Karpas-422 (cell line): ENCODE results near the gene NANOS2. TPM values are rescaled to one million over a fixed set of nuclear protein-coding genes. Genes with fewer than 3 reads are reported as not detected.
A peak's percentile ranks its signal among the peaks of the same experiment; 100 is the strongest.
"Not testable (repeated sequence)": the region's sequence is repeated elsewhere in the genome, so short reads cannot be mapped to it uniquely, and the experiment has no call there.

Source experiments
- DNase-seq: peaks from one replicate; pipeline ENCODE4 v3.0.0-alpha.2; 2015
- H2AFZ ChIP-seq: fragments of 200-600 bp; sonication (generic); 2 replicates; pipeline ENCODE4 v1.6.1; 2014; ENCODE audit warnings: antibody characterized with exemption, low read length, mixed read lengths
- H3K27ac ChIP-seq: fragments of 200-600 bp; sonication (generic); 2 replicates; pipeline ENCODE4 v1.5.1; 2014; ENCODE audit warnings: mild to moderate bottlenecking, low read length, moderate library complexity
- H3K27me3 ChIP-seq: fragments of 200-600 bp; sonication (generic); 2 replicates; pipeline ENCODE4 v1.6.1; 2014; ENCODE audit warnings: low read length, mixed read lengths
- H3K36me3 ChIP-seq: fragments of 200-600 bp; sonication (generic); 2 replicates; pipeline ENCODE4 v1.6.1; 2014; ENCODE audit warnings: low read length, mixed read lengths; ENCODE audit not compliant: insufficient read depth
- H3K4me1 ChIP-seq: fragments of 200-600 bp; sonication (generic); 2 replicates; pipeline ENCODE4 v1.6.1; 2014; ENCODE audit warnings: mild to moderate bottlenecking, low read length, mixed read lengths
- H3K4me2 ChIP-seq: fragments of 200-600 bp; sonication (generic); 2 replicates; pipeline ENCODE4 v1.6.1; 2014; ENCODE audit warnings: low read length, low read depth, mild to moderate bottlenecking; ENCODE audit not compliant: poor library complexity, severe bottlenecking
- H3K4me3 ChIP-seq: fragments of 200-600 bp; sonication (generic); 2 replicates; pipeline ENCODE4 v1.5.1; 2014; ENCODE audit warnings: mild to moderate bottlenecking, antibody characterized with exemption, low read length, mixed read lengths
- H3K79me2 ChIP-seq: fragments of 200-600 bp; sonication (generic); 2 replicates; pipeline ENCODE4 v1.6.1; 2014; ENCODE audit warnings: mild to moderate bottlenecking, low read length, mixed read lengths
- H3K9ac ChIP-seq: fragments of 200-600 bp; sonication (generic); 2 replicates; pipeline ENCODE4 v1.6.0; 2014; ENCODE audit warnings: low read length
- H3K9me2 ChIP-seq: fragments of 200-600 bp; sonication (generic), shearing (Covaris generic); replicated peaks from 2 replicates; pipeline ENCODE4 v1.6.0; 2014; ENCODE audit warnings: mild to moderate bottlenecking, low read length, moderate library complexity; ENCODE audit not compliant: insufficient read depth
- H3K9me3 ChIP-seq: fragments of 300-700, 200-600 bp; sonication (generic); 2 replicates; pipeline ENCODE4 v1.6.1; 2014; ENCODE audit warnings: low read length, mixed read lengths
- H4K20me1 ChIP-seq: fragments of 200-600 bp; sonication (generic); 2 replicates; pipeline ENCODE4 v1.6.1; 2014; ENCODE audit warnings: mild to moderate bottlenecking, antibody characterized with exemption, low read length, low read depth; ENCODE audit not compliant: insufficient read depth
- total RNA-seq: library from RNA; depleted of rRNA; stranded (reverse); fragments of >200 nt; shearing (Covaris generic); gene quantifications from 2 replicates; pipeline ENCODE4 v1.2.3, GENCODE V29; 2014; ENCODE audit warnings: low replicate concordance

Gene NANOS2
- total RNA-seq, 1 experiment from 2014 or later, result not detected

DNA sequence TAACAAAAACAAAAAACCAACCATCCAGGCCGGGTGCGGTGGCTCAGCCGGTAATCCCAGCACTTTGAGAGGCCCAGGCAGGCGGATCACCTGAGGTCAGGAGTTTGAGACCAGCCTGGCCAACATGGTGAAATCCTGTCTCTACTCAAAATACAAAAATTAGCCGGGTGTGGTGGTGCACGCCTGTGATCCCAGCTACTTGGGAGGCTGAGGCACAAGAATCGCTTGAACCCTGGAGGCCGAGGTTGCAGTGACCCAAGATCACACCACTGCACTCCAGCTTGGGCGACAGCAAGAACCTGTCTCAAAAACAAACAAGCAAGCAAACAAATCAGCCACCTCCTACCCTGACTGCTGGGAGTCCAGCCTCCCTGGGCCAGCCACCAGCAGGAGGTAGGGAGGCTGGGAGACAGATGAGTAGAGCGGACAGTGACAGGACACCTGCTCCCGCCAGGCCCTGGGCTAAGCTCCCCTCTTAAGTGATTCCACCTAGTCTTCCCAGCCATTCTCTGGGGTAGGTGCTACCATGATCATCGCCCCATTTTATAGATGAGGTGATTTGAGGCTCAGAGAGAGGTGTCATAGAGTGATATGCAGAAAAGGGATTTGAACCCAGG, 18.5 kb downstream of the NANOS2 start:
- not testable (repeated sequence) for H2AFZ ChIP-seq

GRCh38 chr19:45895519-45895972, 19.0 kb downstream of the NANOS2 start:
- Histone ChIP-seq H3K9me3 (no peaks in the 10 kb centered on the region), H3K9ac (no peak overlapping the region), H3K4me1 (peaks cover 2% of the 10 kb centered on the region; the same call in 1 of the 2 replicates), H4K20me1 (no peaks in the 10 kb centered on the region), H3K36me3 (peaks cover 8% of the 10 kb centered on the region; the same call in 1 of the 2 replicates), H3K27me3 (no peaks in the 10 kb centered on the region), H3K4me3 (no peak overlapping the region), H3K9me2 (no peaks in the 10 kb centered on the region), H3K79me2 (peaks cover 9% of the 10 kb centered on the region), H2AFZ (no peak overlapping the region), H3K4me2 (no peak overlapping the region), H3K27ac (no peak overlapping the region)
- DNase-seq, result no peak

More for the DNA sequence above, 18.5 kb downstream of the NANOS2 start:
- not testable (repeated sequence) for H4K20me1 ChIP-seq, H3K36me3 ChIP-seq, H3K9me2 ChIP-seq, H3K27me3 ChIP-seq, DNase-seq, H3K4me3 ChIP-seq, H3K9me3 ChIP-seq, H3K9ac ChIP-seq, H3K4me1 ChIP-seq, H3K4me2 ChIP-seq, H3K27ac ChIP-seq
- H3K79me2 ChIP-seq, result peaks cover 15% of the 10 kb centered on the region

- H3K4me3 ChIP-seq, result no peak overlapping the region
- no peak for DNase-seq
Measured at GRCh38 chr19:45890877-45891276, 23.7 kb downstream of the NANOS2 start.

DNA sequence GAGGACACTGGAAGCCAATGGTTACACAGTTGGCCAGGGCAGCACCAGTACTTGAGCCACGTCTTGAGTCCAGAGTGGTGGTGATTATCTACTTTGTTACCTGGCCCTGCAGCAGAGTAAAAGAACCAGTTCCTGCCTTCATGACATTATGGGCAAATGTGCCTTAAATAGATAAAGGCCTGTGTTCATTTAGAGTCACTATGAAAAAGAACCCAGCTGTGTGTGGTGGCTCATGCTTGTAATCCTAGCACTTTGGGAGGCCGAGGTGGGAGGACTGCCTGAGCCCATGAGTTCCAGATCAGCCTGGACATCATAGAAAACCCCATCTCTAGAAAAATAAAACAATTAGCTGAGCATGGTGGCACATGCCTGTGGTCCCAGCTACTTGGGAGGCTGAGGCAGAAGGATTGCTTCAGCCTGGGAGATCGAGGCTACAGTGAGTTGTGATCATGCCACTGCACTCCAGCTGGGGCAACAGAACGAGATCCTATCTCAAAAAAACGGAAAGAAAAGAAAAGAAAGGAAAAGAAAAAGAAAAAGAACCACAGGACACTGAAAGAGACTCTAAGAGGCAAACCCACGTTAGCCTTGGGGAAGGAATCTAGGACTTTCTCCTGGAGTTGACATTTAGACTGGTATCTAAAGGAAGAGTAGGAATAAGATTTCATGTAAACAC, 25.2 kb downstream of the NANOS2 start:
- DNase-seq, result no peak
- Histone ChIP-seq H2AFZ (no peak overlapping the region), H3K4me3 (no peak overlapping the region), H3K4me2 (no peak overlapping the region), H3K79me2 (peaks cover 13% of the 10 kb centered on the region), H3K9ac (no peak overlapping the region), H3K36me3 (no peaks in the 10 kb centered on the region), H4K20me1 (peaks cover 4% of the 10 kb centered on the region; the same call in 1 of the 2 replicates), H3K27me3 (no peaks in the 10 kb centered on the region), H3K9me3 (no peaks in the 10 kb centered on the region), H3K27ac (no peak overlapping the region), H3K4me1 (peaks cover 24% of the 10 kb centered on the region), H3K9me2 (no peaks in the 10 kb centered on the region)

More at GRCh38 chr19:45890877-45891276, 23.7 kb downstream of the NANOS2 start:
- H3K4me1 ChIP-seq, result peaks cover 15% of the 10 kb centered on the region
- no peaks in the 10 kb centered on the region for H3K27me3 ChIP-seq
- H3K27ac ChIP-seq, result no peak overlapping the region
- H3K9me2 ChIP-seq, result no peaks in the 10 kb centered on the region
- no peak overlapping the region for H3K4me2 ChIP-seq
- no peaks in the 10 kb centered on the region for H3K9me3 ChIP-seq
- no peaks in the 10 kb centered on the region for H4K20me1 ChIP-seq
- H2AFZ ChIP-seq, result no peak overlapping the region
- H3K36me3 ChIP-seq, result no peaks in the 10 kb centered on the region
- no peaks in the 10 kb centered on the region for H3K79me2 ChIP-seq
- H3K9ac ChIP-seq, result no peak overlapping the region

DNA sequence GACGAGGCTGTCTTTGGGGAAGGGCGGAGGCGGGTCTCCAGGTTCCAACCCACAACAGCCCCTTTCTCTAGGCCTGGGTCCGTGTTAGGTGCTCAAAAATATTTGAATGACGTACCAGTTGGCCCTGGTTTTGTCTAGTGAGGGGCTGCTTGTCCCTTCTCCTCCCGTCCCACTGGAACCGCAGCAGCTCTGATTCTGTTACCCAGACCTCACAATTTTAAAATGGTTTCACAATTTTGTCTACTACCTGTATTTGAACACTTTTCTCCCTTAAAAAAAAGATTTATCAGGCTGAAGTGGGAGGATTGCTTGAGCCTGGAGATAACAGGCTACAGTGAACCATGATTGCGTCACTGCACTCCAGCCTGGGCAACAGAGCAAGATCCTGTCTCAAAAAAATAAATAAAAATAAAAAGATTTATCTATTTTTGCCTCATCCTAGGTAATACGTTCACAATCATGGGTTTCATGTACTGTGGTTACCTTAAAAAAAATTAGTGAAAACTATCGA, 27.3 kb downstream of the NANOS2 start:
- H4K20me1 ChIP-seq, result peaks cover 20% of the 10 kb centered on the region; the same call in 1 of the 2 replicates
- peak overlapping the region; percentile 96 for H3K9ac ChIP-seq
- no peak overlapping the region for H2AFZ ChIP-seq

GRCh38 chr19:45886427-45887199, 28.0 kb downstream of the NANOS2 start:
- Histone ChIP-seq H4K20me1 (peaks cover 21% of the 10 kb centered on the region; the same call in 1 of the 2 replicates), H3K9me3 (no peaks in the 10 kb centered on the region), H3K4me1 (peaks cover 35% of the 10 kb centered on the region), H3K4me2 (peak overlapping the region; percentile 68), H3K9ac (peak overlapping the region; percentile 96), H3K79me2 (peaks cover 18% of the 10 kb centered on the region), H2AFZ (0 out of 2 replicates have a peak overlapping the region, but pooled peaks have one; percentile 15), H3K27ac (peak overlapping the region; percentile 71), H3K27me3 (no peaks in the 10 kb centered on the region), H3K9me2 (no peaks in the 10 kb centered on the region), H3K4me3 (peak overlapping the region; percentile 96), H3K36me3 (no peaks in the 10 kb centered on the region; the same call in 1 of the 2 replicates)
- peak; percentile 97 for DNase-seq

More for the DNA sequence above, 27.3 kb downstream of the NANOS2 start:
- H3K4me3 ChIP-seq, result peak overlapping the region; percentile 96
- no peaks in the 10 kb centered on the region for H3K9me3 ChIP-seq
- DNase-seq, result no peak
- H3K36me3 ChIP-seq, result no peaks in the 10 kb centered on the region; the same call in 1 of the 2 replicates
- peak overlapping the region; percentile 52; the same call in 1 of the 2 replicates for H3K27ac ChIP-seq
- H3K79me2 ChIP-seq, result peaks cover 18% of the 10 kb centered on the region
- H3K4me2 ChIP-seq, result peak overlapping the region; percentile 68
- H3K27me3 ChIP-seq, result no peaks in the 10 kb centered on the region
- H3K9me2 ChIP-seq, result no peaks in the 10 kb centered on the region
- peaks cover 35% of the 10 kb centered on the region for H3K4me1 ChIP-seq

- peaks cover 18% of the 10 kb centered on the region for H3K79me2 ChIP-seq
- H3K4me2 ChIP-seq, result peak within 1 kb of the TSS; percentile 68
- peak within 1 kb of the TSS; percentile 96 for H3K9ac ChIP-seq
- H3K4me1 ChIP-seq, result peaks cover 35% of the 10 kb centered on the region
- H3K4me3 ChIP-seq, result peak within 1 kb of the TSS; percentile 96
- no peaks in the 10 kb centered on the region; the same call in 1 of the 2 replicates for H3K36me3 ChIP-seq
- no peaks in the 10 kb centered on the region for H3K27me3 ChIP-seq
- H3K9me2 ChIP-seq, result no peaks in the 10 kb centered on the region
- H2AFZ ChIP-seq, result peak within 1 kb of the TSS; percentile 71; the same call in 1 of the 2 replicates
- peak within 1 kb of the TSS; percentile 71 for H3K27ac ChIP-seq
- DNase-seq, result peak; percentile 97
- no peaks in the 10 kb centered on the region for H3K9me3 ChIP-seq
- peaks cover 21% of the 10 kb centered on the region; the same call in 1 of the 2 replicates for H4K20me1 ChIP-seq
Measured at GRCh38 chr19:45885556-45886426, 28.8 kb downstream of the NANOS2 start, which contains the start of gene IRF2BP1. Gene IRF2BP1 (minus strand): TSS chr19:45886141. CDS start chr19:45885774, 367 bp downstream.
